Neural progenitor cell (in vitro differentiated cells): ENCODE results near the gene PAEP. TPM values are rescaled to one million over a fixed set of nuclear protein-coding genes. Genes with fewer than 3 reads are reported as not detected.

Experiments used
- DNase-seq: peaks from one replicate; pipeline ENCODE4 v3.0.0-alpha.2; 2016; ENCODE audit warnings: low spot score
- H2AFZ ChIP-seq: fragments of 200-600 bp; sonication (generic); replicated peaks from 2 replicates; pipeline ENCODE4 v1.6.1; 2016; ENCODE audit warnings: antibody characterized with exemption
- H3F3A ChIP-seq: fragments of 200-600 bp; sonication (generic); 2 replicates; pipeline ENCODE4 v1.6.1; 2016; ENCODE audit warnings: antibody characterized with exemption, low read depth
- H3K27ac ChIP-seq: fragments of 200-600 bp; sonication (generic); 2 replicates; pipeline ENCODE4 v1.5.1; 2016; ENCODE audit warnings: mild to moderate bottlenecking
- H3K27me3 ChIP-seq: fragments of 200-600 bp; sonication (generic); 2 replicates; pipeline ENCODE4 v1.6.1; 2016; ENCODE audit warnings: mild to moderate bottlenecking, moderate library complexity
- H3K36me3 ChIP-seq: fragments of 200-600 bp; sonication (generic); 2 replicates; pipeline ENCODE4 v1.5.1; 2016
- H3K4me1 ChIP-seq: fragments of 200-600 bp; sonication (generic); 2 replicates; pipeline ENCODE4 v1.6.1; 2016; ENCODE audit warnings: mixed run types
- H3K4me2 ChIP-seq: fragments of 200-600 bp; sonication (generic); 2 replicates; pipeline ENCODE4 v1.6.1; 2016
- H3K4me3 ChIP-seq: fragments of 200-600 bp; sonication (generic); 2 replicates; pipeline ENCODE4 v1.5.1; 2016
- H3K79me2 ChIP-seq: fragments of 200-600 bp; sonication (generic); 2 replicates; pipeline ENCODE4 v1.6.1; 2016; ENCODE audit warnings: low read depth
- H3K9ac ChIP-seq: fragments of 200-600 bp; sonication (generic); 2 replicates; pipeline ENCODE4 v1.6.1; 2016
- H3K9me3 ChIP-seq: fragments of 200-600 bp; sonication (generic); 2 replicates; pipeline ENCODE4 v1.5.1; 2016; ENCODE audit warnings: low read depth
- H4K20me1 ChIP-seq: fragments of 200-600 bp; sonication (generic); 2 replicates; pipeline ENCODE4 v1.6.1; 2016; ENCODE audit warnings: low read depth
- H3K27ac Mint-ChIP-seq: 3 replicates; pipeline ENCODE4 v1.8.0; 2021; ENCODE audit warnings: mixed read lengths
- H3K27me3 Mint-ChIP-seq: 2 replicates; pipeline ENCODE4 v1.8.0; 2022; ENCODE audit warnings: low read depth, mild to moderate bottlenecking, inconsistent platforms, moderate library complexity, mixed read lengths; ENCODE audit not compliant: insufficient read depth
- H3K36me3 Mint-ChIP-seq: 3 replicates; pipeline ENCODE4 v1.8.0; 2021; ENCODE audit warnings: mixed read lengths
- H3K4me1 Mint-ChIP-seq: 3 replicates; pipeline ENCODE4 v1.8.0; 2021; ENCODE audit warnings: mixed read lengths
- H3K4me3 Mint-ChIP-seq: 3 replicates; pipeline ENCODE4 v1.8.0; 2021; ENCODE audit warnings: mild to moderate bottlenecking, moderate library complexity, mixed read lengths
- H3K9me3 Mint-ChIP-seq: 3 replicates; pipeline ENCODE4 v1.8.0; 2020; ENCODE audit warnings: mixed read lengths
- EZH2 ChIP-seq: fragments of 200-600 bp; sonication (generic); IDR thresholded peaks from 2 replicates; pipeline ENCODE4 v1.6.1; 2017; ENCODE audit warnings: antibody characterized with exemption, mild to moderate bottlenecking, moderate library complexity
- EZH2phosphoT487 ChIP-seq: fragments of 200-600 bp; sonication (generic); IDR thresholded peaks from 2 replicates; pipeline ENCODE4 v1.6.1; 2017; ENCODE audit warnings: antibody characterized with exemption
- total RNA-seq: library from RNA; depleted of rRNA; stranded (reverse); fragments of >200 nt; gene quantifications from 2 replicates; pipeline ENCODE4 v1.2.3, GENCODE V29; 2015; ENCODE audit warnings: low replicate concordance
- TF ChIP-seq, protein P1 (sequence below): fragments of 200-600 bp; sonication (generic); IDR thresholded peaks from 2 replicates; pipeline ENCODE4 v1.5.1; 2017; ENCODE audit warnings: antibody characterized with exemption, mild to moderate bottlenecking

PAEP gene
- total RNA-seq, 1 donor from 2014 or later: not detected

GRCh38 chr9:135607401-135608293 lies 46.1 kb downstream of the PAEP start:
- Mint-ChIP-seq H3K9me3 (no peaks in the 10 kb centered on the region), H3K36me3 (no peaks in the 10 kb centered on the region), H3K4me3 (no peak overlapping the region), H3K27me3 (peaks cover 5% of the 10 kb centered on the region), H3K27ac (no peak overlapping the region), H3K4me1 (no peaks in the 10 kb centered on the region)
- Histone ChIP-seq H3K27me3 (no peaks in the 10 kb centered on the region), H3K79me2 (no peaks in the 10 kb centered on the region), H2AFZ (no peak overlapping the region), H3K4me2 (no peak overlapping the region), H3K4me1 (no peaks in the 10 kb centered on the region), H3K27ac (no peak overlapping the region), H3K36me3 (no peaks in the 10 kb centered on the region), H3K4me3 (no peak overlapping the region), H3K9ac (no peak overlapping the region), H3K9me3 (no peaks in the 10 kb centered on the region), H4K20me1 (no peaks in the 10 kb centered on the region), H3F3A (no peaks in the 10 kb centered on the region)
- TF ChIP-seq EZH2: no peak
- TF ChIP-seq EZH2phosphoT487: no peak
- TF ChIP-seq, protein P1, sequence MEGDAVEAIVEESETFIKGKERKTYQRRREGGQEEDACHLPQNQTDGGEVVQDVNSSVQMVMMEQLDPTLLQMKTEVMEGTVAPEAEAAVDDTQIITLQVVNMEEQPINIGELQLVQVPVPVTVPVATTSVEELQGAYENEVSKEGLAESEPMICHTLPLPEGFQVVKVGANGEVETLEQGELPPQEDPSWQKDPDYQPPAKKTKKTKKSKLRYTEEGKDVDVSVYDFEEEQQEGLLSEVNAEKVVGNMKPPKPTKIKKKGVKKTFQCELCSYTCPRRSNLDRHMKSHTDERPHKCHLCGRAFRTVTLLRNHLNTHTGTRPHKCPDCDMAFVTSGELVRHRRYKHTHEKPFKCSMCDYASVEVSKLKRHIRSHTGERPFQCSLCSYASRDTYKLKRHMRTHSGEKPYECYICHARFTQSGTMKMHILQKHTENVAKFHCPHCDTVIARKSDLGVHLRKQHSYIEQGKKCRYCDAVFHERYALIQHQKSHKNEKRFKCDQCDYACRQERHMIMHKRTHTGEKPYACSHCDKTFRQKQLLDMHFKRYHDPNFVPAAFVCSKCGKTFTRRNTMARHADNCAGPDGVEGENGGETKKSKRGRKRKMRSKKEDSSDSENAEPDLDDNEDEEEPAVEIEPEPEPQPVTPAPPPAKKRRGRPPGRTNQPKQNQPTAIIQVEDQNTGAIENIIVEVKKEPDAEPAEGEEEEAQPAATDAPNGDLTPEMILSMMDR: no peak
- DNase-seq: no peak

- Mint-ChIP-seq H3K4me3 (no peak overlapping the region), H3K4me1 (no peaks in the 10 kb centered on the region), H3K36me3 (no peaks in the 10 kb centered on the region), H3K9me3 (no peaks in the 10 kb centered on the region), H3K27ac (no peak overlapping the region), H3K27me3 (peaks cover 5% of the 10 kb centered on the region)
- Histone ChIP-seq H4K20me1 (no peaks in the 10 kb centered on the region), H3K9me3 (no peaks in the 10 kb centered on the region), H3K79me2 (no peaks in the 10 kb centered on the region), H2AFZ (no peak overlapping the region), H3K4me2 (no peak overlapping the region), H3K36me3 (no peaks in the 10 kb centered on the region), H3K4me1 (no peaks in the 10 kb centered on the region), H3K27me3 (no peaks in the 10 kb centered on the region), H3F3A (no peaks in the 10 kb centered on the region), H3K27ac (no peak overlapping the region), H3K4me3 (no peak overlapping the region), H3K9ac (no peak overlapping the region)
- TF ChIP-seq, protein P1: no peak
- TF ChIP-seq EZH2phosphoT487 (no peak), EZH2 (no peak)
- DNase-seq: no peak
Observed at GRCh38 chr9:135608294-135608998, 46.9 kb downstream of the PAEP start.

GRCh38 chr9:135608999-135609317 lies 47.4 kb downstream of the PAEP start:
- no peak for TF ChIP-seq EZH2phosphoT487
- no peak for TF ChIP-seq EZH2
- TF ChIP-seq, protein P1: no peak
- Histone ChIP-seq H3K4me1 (no peaks in the 10 kb centered on the region), H3K9ac (no peak overlapping the region), H4K20me1 (no peaks in the 10 kb centered on the region), H3K4me3 (no peak overlapping the region), H3K36me3 (no peaks in the 10 kb centered on the region), H3K4me2 (no peak overlapping the region), H2AFZ (no peak overlapping the region), H3K9me3 (no peaks in the 10 kb centered on the region), H3F3A (no peaks in the 10 kb centered on the region), H3K27me3 (no peaks in the 10 kb centered on the region), H3K79me2 (no peaks in the 10 kb centered on the region), H3K27ac (no peak overlapping the region)
- Mint-ChIP-seq H3K27ac (no peak overlapping the region), H3K27me3 (peaks cover 5% of the 10 kb centered on the region), H3K4me1 (no peaks in the 10 kb centered on the region), H3K9me3 (no peaks in the 10 kb centered on the region), H3K36me3 (no peaks in the 10 kb centered on the region), H3K4me3 (no peak overlapping the region)
- no peak for DNase-seq
